Endometrium (tissue), 2 donors: ENCODE data around the gene KRT34.
"Not testable (repeated sequence)": the region's sequence is repeated elsewhere in the genome, so short reads cannot be mapped to it uniquely, and the experiment has no call there.

Source experiments
- FAIRE-seq: peaks from 2 replicates; lab custom pipeline; 2012; peaks lifted over from hg19 to GRCh38; lab: Jason Lieb, UNC
- donor health status: control.
- donor health status: control.

The KRT34 gene

DNA sequence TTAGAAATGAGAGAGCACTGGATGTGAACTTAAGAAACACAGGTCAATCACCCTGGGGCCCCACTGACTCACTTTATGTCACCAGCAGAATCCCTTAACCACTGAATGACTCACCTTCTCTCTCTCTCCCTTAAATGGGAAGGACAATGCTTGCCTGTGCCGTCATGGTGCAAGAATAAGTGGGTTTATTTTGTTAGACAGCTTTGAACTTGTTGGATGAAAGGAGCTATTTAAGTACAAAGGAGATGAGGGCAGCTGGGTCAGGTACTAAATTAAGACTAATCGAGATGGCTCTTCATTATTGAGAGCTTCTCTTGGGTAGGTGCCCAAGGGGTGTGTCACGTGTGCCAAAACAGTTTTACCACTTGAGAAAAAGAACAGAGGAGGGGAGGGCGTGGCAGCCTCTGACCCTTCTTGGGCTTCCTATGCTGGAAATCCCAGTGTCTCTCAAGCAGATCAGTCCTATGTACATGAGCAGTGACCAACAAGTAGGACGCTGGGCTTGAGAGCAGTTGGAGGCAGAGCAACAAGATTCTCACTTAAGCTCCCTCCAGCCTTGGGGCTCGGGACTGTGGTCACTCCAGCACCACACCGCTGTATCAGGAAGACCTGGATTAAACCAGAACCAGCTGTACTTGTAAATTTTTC, 22.0 kb upstream of the KRT34 start:
- FAIRE-seq = no peak

DNA sequence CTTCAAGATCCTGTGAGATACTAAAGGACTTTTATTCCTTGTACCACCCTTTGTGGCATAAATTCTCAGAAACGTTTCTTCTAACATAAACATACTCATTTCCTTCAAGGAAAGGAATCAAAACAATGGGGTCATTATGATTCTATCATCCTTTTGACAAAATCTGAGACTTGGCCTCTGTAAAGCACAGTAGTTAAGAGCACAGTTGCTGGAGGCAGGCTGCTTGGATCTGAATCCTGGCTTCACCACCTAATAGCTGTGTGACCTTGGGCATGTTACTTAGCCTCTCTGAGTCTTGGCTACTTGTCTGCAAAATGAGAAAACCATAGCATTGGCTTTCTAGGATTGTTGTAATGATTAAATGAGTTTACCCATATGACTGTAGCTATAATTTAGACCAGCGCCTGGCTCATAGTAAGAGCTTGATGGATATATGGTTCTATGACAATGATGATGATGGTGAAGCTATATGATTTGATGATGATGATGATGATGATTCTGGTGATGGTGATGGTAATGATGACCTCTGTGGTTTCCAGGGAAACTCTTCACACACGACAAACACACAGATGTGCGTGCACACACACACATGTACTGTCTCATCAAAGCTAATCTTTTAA, 21.4 kb upstream of the KRT34 start:
- no peak for FAIRE-seq

- FAIRE-seq = no peak
These were observed 20.1 kb upstream of the KRT34 start for GRCh38 chr17:41402161-41402560.

DNA sequence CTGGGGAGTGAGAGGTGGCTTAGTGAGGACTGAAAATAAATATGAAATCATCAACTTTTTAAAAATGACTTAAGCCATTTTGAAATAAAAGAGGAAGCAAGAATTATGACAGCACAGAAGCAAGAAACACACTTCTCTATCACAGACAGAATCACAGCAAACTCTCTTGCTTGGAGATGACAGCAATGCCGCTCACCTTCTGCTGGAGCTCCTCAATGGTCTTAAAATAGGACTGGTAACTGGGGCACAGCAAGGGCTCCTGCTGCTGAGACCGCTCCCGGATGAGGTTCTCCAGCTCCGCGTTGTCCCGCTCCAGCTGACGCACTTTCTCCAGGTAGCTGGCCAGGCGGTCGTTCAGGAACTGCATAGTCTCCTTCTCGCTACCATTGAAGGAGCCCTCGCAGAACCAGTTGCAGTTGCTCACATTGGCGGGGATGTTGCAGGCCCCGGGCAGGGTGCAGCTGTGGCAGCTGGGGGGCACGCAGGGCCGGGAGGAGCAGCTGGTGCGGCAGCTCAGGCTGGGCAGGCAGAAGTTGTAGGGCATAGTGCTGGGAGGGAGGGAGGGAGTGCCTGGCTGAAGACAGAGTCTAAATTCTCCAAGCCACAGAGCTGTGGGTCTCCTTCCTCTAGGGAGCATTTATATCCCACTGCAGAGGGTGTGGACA, 15.0 kb upstream of the KRT34 start, which contains the start of gene KRT31:
Gene KRT31, minus strand, starts transcription at position 613 of the 665 bp plus-strand sequence. Its CDS starts 69 bp downstream, at position 544.
- FAIRE-seq = no peak

GRCh38 chr17:41396340-41396739, 14.2 kb upstream of the KRT34 start:
- FAIRE-seq = no peak

DNA sequence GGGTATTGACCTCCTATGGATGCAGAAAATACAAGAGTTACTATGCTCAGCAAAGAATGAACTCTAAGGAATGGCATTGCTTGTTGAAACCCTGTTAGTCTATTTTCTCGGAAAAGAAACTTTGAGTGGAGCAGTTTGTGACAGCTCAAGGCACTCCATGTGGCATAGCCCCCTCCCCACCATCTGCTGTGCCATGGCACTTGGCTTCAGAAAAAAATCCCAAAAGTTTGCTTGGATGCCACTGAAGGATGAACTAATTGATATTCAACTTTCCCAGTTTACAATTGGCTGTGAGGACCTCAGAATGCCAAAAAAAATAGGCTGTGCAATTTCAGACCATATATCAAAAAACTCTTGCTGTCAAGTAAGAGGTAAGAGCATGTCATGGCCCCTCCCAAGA, 13.5 kb upstream of the KRT34 start:
- no peak for FAIRE-seq

GRCh38 chr17:41395044-41395443, 12.9 kb upstream of the KRT34 start:
- FAIRE-seq = not testable (repeated sequence)

GRCh38 chr17:41394254-41394996, 12.3 kb upstream of the KRT34 start:
- FAIRE-seq = no peak

GRCh38 chr17:41393826-41394225, 11.7 kb upstream of the KRT34 start:
- FAIRE-seq = no peak

GRCh38 chr17:41393294-41393693, 11.2 kb upstream of the KRT34 start:
- FAIRE-seq = no peak

- no peak for FAIRE-seq
These were observed 10.2 kb upstream of the KRT34 start for GRCh38 chr17:41392278-41392677.

DNA sequence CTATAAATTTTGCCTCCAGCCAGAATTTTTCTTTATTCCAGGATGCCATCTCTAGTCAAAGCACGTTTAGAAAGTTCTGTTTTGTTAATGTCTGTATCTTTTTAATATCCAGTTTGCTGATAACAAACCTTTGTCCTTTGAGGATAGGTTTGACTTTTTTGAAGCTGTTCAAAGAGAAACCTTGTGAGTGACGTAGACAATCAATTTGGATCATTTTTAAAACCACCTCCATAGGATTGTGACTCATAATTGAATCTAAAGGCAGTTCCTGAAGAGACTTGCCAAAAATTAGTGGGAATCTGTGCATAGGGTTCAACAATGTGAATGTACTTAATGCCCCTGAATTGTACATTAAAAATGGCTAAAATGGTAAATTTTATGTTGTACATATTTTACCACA, 9.4 kb upstream of the KRT34 start:
- no peak for FAIRE-seq

GRCh38 chr17:41390411-41390938, 8.4 kb upstream of the KRT34 start:
- FAIRE-seq = no peak

GRCh38 chr17:41387670-41388069, 5.6 kb upstream of the KRT34 start:
- FAIRE-seq = no peak

GRCh38 chr17:41386227-41386626, 4.1 kb upstream of the KRT34 start:
- FAIRE-seq = no peak

DNA sequence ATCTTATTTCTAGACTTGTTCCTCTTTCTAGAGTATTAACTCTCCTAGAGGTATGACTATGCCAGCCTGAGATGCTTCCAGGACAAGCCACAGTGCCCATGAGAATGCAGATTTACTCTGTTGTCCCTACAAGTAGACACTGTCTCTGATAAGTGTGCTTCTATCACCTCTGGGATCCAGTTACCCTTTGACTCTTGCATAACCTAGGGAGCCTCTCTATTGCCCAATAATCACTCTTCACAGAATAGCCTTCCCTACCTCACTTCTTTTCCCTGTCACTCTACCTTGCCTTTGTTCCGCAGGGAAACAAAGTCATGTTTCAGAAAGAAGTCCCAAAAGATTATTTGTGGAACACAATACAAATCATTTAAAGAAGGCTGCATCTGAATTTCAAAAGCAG, 1.6 kb upstream of the KRT34 start:
- no peak for FAIRE-seq

DNA sequence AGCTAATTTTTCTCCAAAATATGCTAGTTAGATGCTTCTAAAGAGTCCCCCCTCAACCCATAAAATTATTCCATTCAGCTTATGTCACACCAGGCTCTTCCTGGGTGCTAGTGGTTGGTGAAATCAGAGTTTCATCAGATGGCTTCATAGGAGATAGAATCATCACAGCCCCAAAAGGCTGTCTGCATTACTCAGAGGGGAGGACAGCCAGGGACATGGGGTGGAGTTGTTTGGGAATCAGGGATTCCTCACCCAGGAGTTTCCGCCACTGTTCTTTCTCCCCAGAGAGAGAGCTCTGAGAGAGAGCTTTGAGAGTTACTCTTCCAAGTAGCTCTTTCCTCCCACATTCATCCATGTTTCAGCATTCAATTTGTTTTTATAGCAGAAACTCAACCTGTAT, 288 bp upstream of the KRT34 start:
- no peak for FAIRE-seq

GRCh38 chr17:41380091-41380490, 2.0 kb downstream of the KRT34 start:
- FAIRE-seq = not testable (repeated sequence)

GRCh38 chr17:41377546-41377945, 4.6 kb downstream of the KRT34 start:
- no peak for FAIRE-seq

DNA sequence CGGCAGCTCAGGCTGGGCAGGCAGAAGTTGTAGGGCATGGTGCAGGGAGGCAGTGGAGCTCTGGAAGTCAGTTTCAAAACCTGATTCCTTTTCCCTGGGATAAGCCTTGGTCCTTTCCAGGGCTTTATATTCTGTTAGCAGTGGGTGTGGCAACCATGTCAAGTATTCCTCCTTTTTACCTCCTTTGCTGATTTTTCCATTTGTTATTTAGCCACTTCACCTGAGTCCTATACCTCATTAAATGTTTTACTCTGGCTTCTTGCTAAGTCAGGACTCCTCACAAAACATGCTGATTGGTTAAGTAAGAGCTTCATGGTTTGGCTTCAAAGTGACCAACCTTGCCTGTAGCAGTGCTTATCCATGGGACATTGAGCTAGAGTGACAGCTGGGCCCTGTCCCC, 12.4 kb downstream of the KRT34 start, which contains the start of gene KRT33B:
Gene KRT33B, minus strand, starts transcription at position 101 of the 400 bp plus-strand sequence. Its CDS starts 63 bp downstream, at position 38.
- FAIRE-seq = no peak

DNA sequence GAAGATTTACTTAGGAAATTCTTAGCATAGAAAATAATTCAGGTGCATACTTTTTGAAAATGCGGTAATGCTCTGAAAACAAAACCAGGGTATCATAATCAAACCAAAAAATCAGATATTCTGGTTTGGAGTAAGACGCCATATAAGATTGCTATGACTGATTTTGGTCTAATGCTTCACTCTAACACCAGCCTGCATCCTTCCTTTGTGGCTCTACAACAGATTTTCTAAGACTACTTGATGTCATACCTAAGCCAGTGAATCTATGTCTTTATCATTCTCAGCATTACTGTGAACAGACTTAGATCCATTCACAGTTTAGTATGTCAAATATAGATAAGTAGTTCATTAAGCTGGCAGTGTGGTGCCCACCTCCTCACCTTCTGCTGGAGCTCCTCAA, 13.1 kb downstream of the KRT34 start:
- FAIRE-seq = no peak

DNA sequence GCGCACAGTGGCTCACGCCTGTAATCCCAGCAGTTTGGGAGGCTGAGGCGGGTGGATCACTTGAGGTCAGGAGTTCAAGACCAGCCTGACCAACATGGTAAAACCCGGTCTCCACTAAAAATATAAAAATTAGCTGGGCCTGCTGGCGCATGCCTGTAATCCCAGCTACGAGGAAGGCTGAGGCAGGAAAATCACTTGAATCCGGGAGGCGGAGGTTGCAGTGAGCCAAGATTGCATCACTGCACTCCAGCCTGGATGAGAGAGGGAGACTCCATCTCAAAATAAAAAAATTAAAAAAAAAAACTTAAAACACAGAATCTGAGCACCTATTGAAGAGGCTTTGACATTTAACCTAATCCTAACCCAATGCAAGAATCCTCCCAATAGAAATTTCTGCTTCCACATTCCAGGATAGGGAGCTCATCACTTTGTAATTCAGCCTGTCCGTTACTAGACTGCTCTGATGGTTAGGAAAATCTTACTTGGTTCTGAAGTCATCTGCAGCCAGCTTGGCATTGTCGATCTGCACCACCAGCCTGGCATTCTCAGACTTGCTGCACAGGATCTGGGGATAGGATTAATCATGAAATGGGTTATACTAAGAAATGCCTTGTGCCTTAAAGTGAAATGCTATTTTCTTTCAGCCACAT, 14.6 kb downstream of the KRT34 start:
- no peak for FAIRE-seq
